DOHH2 (cell line): ENCODE results near the gene LIFR.

Source experiments
- H3F3A ChIP-seq: fragments of 200-600 bp; sonication (generic), shearing (Covaris generic); 2 replicates; pipeline ENCODE4 v1.6.0; 2016; ENCODE audit warnings: antibody characterized with exemption, mild to moderate bottlenecking; ENCODE audit not compliant: control insufficient read depth, insufficient read depth
- H3K27ac ChIP-seq: fragments of 200-600 bp; sonication (generic); 2 replicates; pipeline ENCODE4 v1.5.1; 2014; ENCODE audit warnings: low read depth, mild to moderate bottlenecking, low read length, moderate library complexity
- H3K27me3 ChIP-seq: fragments of 200-600 bp; sonication (generic); 2 replicates; pipeline ENCODE4 v1.6.1; 2014; ENCODE audit warnings: mild to moderate bottlenecking, low read length, mixed read lengths; ENCODE audit not compliant: control insufficient read depth
- H3K36me3 ChIP-seq: fragments of 200-600 bp; sonication (generic); 2 replicates; pipeline ENCODE4 v1.6.1; 2014; ENCODE audit warnings: mild to moderate bottlenecking, low read length, moderate library complexity, mixed read lengths; ENCODE audit not compliant: control insufficient read depth
- H3K4me1 ChIP-seq: fragments of 200-600 bp; sonication (generic); 2 replicates; pipeline ENCODE4 v1.6.1; 2014; ENCODE audit warnings: mild to moderate bottlenecking, low read length, mixed read lengths; ENCODE audit not compliant: control insufficient read depth
- H3K4me2 ChIP-seq: fragments of 200-600 bp; sonication (generic); 2 replicates; pipeline ENCODE4 v1.6.0; 2014; ENCODE audit warnings: mild to moderate bottlenecking, low read length, moderate library complexity
- H3K4me3 ChIP-seq: fragments of 200-600 bp; sonication (generic); 2 replicates; pipeline ENCODE4 v1.5.1; 2014; ENCODE audit warnings: mild to moderate bottlenecking, low read length, mixed read lengths
- H3K79me2 ChIP-seq: fragments of 200-600 bp; sonication (generic); 2 replicates; pipeline ENCODE4 v1.6.1; 2014; ENCODE audit warnings: mild to moderate bottlenecking, low read length, mixed read lengths; ENCODE audit not compliant: control insufficient read depth
- H3K9me2 ChIP-seq: fragments of 200-600 bp; sonication (generic); replicated peaks from 2 replicates; pipeline ENCODE4 v1.6.1; 2014; ENCODE audit warnings: mild to moderate bottlenecking, low read length, mixed read lengths; ENCODE audit not compliant: control insufficient read depth
- H3K9me3 ChIP-seq: fragments of 200-600 bp; sonication (generic); 2 replicates; pipeline ENCODE4 v1.6.1; 2014; ENCODE audit warnings: antibody characterized with exemption, low read length, mixed read lengths; ENCODE audit not compliant: control insufficient read depth, insufficient read depth
- H4K20me1 ChIP-seq: fragments of 200-600 bp; sonication (generic); 2 replicates; pipeline ENCODE4 v1.6.0; 2014; ENCODE audit warnings: low read depth, mild to moderate bottlenecking, antibody characterized with exemption, low read length, moderate library complexity; ENCODE audit not compliant: control insufficient read depth, insufficient read depth
- CTCF ChIP-seq: fragments of 200-600 bp; sonication (generic); IDR thresholded peaks from one replicate; pipeline ENCODE4 v1.5.1; 2014; ENCODE audit warnings: antibody characterized with exemption, mild to moderate bottlenecking, low read depth, low read length; ENCODE audit not compliant: poor library complexity, severe bottlenecking
- EZH2phosphoT487 ChIP-seq: fragments of 200-600 bp; sonication (generic); IDR thresholded peaks from 2 replicates; pipeline ENCODE4 v1.6.1; 2017; ENCODE audit warnings: borderline replicate concordance, mild to moderate bottlenecking, antibody characterized with exemption, low read length, moderate library complexity, mixed read lengths

The LIFR gene

GRCh38 chr5:38441453-38442246, 114.8 kb downstream of the LIFR start:
- H3K9me3 ChIP-seq, result no peaks in the 10 kb centered on the region
- no peak overlapping the region for H3K4me3 ChIP-seq
- no peak overlapping the region for H3K27ac ChIP-seq
- no peaks in the 10 kb centered on the region for H3K4me1 ChIP-seq
- no peaks in the 10 kb centered on the region for H3K79me2 ChIP-seq
- H3K36me3 ChIP-seq, result no peaks in the 10 kb centered on the region
- no peak overlapping the region for H3K4me2 ChIP-seq
- no peaks in the 10 kb centered on the region for H3F3A ChIP-seq
- TF ChIP-seq CTCF, result peak; percentile 92
- TF ChIP-seq EZH2phosphoT487, result no peak
- no peaks in the 10 kb centered on the region for H4K20me1 ChIP-seq
- no peaks in the 10 kb centered on the region for H3K9me2 ChIP-seq
- H3K27me3 ChIP-seq, result peaks cover 12% of the 10 kb centered on the region

- H3K9me3 ChIP-seq, result no peaks in the 10 kb centered on the region
- no peaks in the 10 kb centered on the region for H3F3A ChIP-seq
- no peak overlapping the region for H3K4me2 ChIP-seq
- no peaks in the 10 kb centered on the region for H3K36me3 ChIP-seq
- no peaks in the 10 kb centered on the region for H4K20me1 ChIP-seq
- H3K27ac ChIP-seq, result no peak overlapping the region
- TF ChIP-seq CTCF (no peak), EZH2phosphoT487 (no peak)
- H3K79me2 ChIP-seq, result no peaks in the 10 kb centered on the region
- no peak overlapping the region for H3K4me3 ChIP-seq
- peaks cover 11% of the 10 kb centered on the region; the same call in 1 of the 2 replicates for H3K27me3 ChIP-seq
- no peaks in the 10 kb centered on the region for H3K4me1 ChIP-seq
- H3K9me2 ChIP-seq, result no peaks in the 10 kb centered on the region
Measured at GRCh38 chr5:38438757-38439156, 117.7 kb downstream of the LIFR start.

DNA sequence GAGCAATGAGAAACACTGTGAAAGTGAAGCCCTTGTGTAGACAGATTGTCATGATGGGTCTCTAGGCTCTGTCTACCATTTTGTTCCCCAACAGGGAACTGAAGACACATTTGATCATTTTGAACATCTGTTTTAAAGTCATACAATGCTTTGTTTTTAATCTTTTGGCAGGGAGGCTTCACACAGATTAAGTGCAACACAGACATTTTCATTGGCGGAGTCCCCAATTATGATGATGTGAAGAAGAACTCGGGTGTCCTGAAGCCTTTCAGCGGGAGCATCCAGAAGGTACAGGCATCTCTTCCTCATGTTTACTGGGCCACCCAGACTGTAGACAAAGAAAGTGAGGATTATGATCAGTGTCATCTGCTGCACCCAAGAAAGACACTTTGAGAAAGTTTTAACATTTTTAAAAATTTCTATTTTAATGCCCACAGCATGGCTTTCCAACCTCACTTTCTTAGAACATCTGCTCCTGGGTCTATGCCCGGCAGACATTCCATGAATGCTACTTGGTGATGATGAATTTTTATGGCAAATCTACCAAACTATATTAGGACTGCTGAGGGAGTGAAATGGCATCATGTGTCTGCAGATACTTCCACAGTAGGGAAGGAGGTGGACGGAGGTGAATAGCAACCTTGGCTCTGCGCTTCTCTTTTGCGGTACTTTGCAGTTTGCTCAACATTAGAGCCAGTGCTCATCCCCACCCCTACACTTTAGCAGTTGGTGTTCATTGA, 121.3 kb downstream of the LIFR start:
- Histone ChIP-seq H3K79me2 (no peaks in the 10 kb centered on the region), H3F3A (no peaks in the 10 kb centered on the region), H3K4me1 (no peaks in the 10 kb centered on the region), H4K20me1 (no peaks in the 10 kb centered on the region), H3K9me2 (no peaks in the 10 kb centered on the region), H3K36me3 (no peaks in the 10 kb centered on the region), H3K27ac (no peak overlapping the region), H3K27me3 (peaks cover 11% of the 10 kb centered on the region; the same call in 1 of the 2 replicates), H3K4me2 (no peak overlapping the region), H3K4me3 (no peak overlapping the region), H3K9me3 (no peaks in the 10 kb centered on the region)
- TF ChIP-seq CTCF (no peak), EZH2phosphoT487 (no peak)
